ENCODE measurements around the gene LOXL1. TPM values are rescaled to one million over a fixed set of nuclear protein-coding genes. Genes with fewer than 3 reads are reported as not detected.
A peak's percentile ranks its signal among the peaks of the same experiment; 100 is the strongest.

LOXL1 gene
- total and polyA plus RNA-seq, 2 of the 13 experiments (the other 11 are each of a cell fraction or from before 2014, with no cell fraction given) = 0.51 to 1.3 TPM

DNA sequence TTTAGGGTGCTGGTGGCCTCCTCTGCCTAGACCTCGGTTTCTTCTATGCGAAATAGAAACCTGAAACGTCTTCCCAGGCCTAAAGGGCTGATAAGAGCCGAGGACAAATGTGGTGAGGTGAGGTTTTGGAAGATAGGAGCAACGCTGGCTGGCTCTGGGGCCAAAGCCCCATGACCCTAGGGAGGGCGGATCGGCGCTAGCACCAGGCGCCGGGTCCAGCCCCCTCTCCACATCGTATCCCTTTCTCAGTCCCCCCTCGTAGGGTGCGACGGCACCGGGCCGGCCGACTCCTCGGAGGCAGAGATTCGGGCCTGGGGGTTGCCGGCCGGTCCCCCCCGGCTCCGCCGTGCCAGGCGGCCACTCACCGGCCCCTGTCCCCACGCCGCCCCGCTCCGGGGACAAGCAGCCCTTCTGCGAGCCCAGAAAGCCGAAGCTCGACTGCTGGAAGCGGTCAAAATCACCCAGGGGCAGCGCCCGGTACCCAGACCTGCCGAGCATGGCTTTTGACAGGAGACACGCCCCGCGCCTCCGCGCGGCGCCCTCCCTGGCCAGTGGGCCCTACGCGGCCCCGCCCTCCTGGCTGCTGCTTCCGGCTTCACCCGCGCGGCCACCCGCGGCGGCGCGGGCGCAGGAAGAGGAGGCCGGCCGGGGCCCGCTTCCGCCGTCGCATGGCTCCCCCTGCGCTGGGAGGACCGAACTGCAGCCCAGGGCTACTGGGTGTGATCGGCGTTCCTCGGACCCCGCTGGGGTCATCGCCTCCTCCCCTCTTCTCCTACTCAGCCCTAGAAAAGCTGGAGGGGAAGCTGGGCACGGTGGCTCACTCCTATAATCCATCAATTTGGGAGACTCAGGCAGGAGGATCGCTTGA is 65.7 kb downstream of the LOXL1 start, which contains the start of gene STOML1:
TSS of gene STOML1 (minus strand) at position 570 of the 868 bp plus-strand sequence. CDS start at position 498, 72 bp downstream.
- FAIRE-seq (peak; percentile 26), ATAC-seq (peak; percentile 86), DNase-seq (ENCODE audit: low spot score) (peak; percentile 82)
- Histone ChIP-seq H3K9me3 (ENCODE audit: low read length) (no peaks in the 10 kb centered on the region), H3K36me3 (replicated peaks in 1 of 2; ENCODE audit: control insufficient read depth in 1 of 2, insufficient read depth in 2 of 2, low read length in 2 of 2) (no peaks in the 10 kb centered on the region; a peak in 1 of 5 replicates), H2AFZ (ENCODE audit: low read length) (peak within 1 kb of the TSS; percentile 88), H3K9ac (ENCODE audit: insufficient read depth, low read depth, low read length) (peak within 1 kb of the TSS; percentile 64), H3K27me3 (ENCODE audit: control insufficient read depth in 1 of 2, insufficient read depth in 2 of 2, low read length in 2 of 2) (no peaks in the 10 kb centered on the region; a peak in 1 of 5 replicates), H3K79me2 (ENCODE audit: insufficient read depth, low read length) (peaks cover 12% of the 10 kb centered on the region), H3K4me1 (ENCODE audit: insufficient read depth, low read length) (peaks cover 45% of the 10 kb centered on the region), H3K4me2 (ENCODE audit: low read depth, low read length) (peak within 1 kb of the TSS; percentile 90), H3K27ac (ENCODE audit: extremely low read length, insufficient read depth, low read length) (no peak within 1 kb of the TSS), H4K20me1 (ENCODE audit: insufficient read depth, low read length) (no peaks in the 10 kb centered on the region), H3K4me3 (replicated peaks in 1 of 3; ENCODE audit: insufficient read depth in 1 of 3, low read depth in 2 of 3, low read length in 3 of 3) (peak within 1 kb of the TSS; percentile 72 to 91 (median 88))
- POLR2A ChIA-PET = interaction anchor here (1.0 kb wide), 1 partner anchor 45 kb away, joined by 3 read pairs; no protein-coding TSS in a partner anchor
- WGBS (ENCODE audit: low lambda C conversion rate) = 3% methylated on average over 14 of the region's 72 CpGs
- in situ Hi-C loops (cut with HindIII; ENCODE audit: extremely low pct_ligation_motif_present, low pct_unique_long_range_greater_than_20kb) (no loop called here), intact Hi-C loops (cut with micrococcal nuclease; ENCODE audit: unreplicated experiment) (no loop called here)
- CTCF ChIA-PET (ENCODE audit: low intra/inter-chr PET ratio, low total read pairs) = no interaction called here
- BruUV-seq (replicated peaks) = no TSS peak
- TF ChIP-seq, protein P1, sequence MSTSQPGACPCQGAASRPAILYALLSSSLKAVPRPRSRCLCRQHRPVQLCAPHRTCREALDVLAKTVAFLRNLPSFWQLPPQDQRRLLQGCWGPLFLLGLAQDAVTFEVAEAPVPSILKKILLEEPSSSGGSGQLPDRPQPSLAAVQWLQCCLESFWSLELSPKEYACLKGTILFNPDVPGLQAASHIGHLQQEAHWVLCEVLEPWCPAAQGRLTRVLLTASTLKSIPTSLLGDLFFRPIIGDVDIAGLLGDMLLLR (CRISPR knock-in tag; IDR thresholded peaks at IDR 0.05) = peak; percentile 62; the same call in 1 of the 2 replicates
- TF ChIP-seq ZNF709 (CRISPR knock-in tag; IDR thresholded peaks at IDR 0.05) = no peak
- TF ChIP-seq, protein P2, sequence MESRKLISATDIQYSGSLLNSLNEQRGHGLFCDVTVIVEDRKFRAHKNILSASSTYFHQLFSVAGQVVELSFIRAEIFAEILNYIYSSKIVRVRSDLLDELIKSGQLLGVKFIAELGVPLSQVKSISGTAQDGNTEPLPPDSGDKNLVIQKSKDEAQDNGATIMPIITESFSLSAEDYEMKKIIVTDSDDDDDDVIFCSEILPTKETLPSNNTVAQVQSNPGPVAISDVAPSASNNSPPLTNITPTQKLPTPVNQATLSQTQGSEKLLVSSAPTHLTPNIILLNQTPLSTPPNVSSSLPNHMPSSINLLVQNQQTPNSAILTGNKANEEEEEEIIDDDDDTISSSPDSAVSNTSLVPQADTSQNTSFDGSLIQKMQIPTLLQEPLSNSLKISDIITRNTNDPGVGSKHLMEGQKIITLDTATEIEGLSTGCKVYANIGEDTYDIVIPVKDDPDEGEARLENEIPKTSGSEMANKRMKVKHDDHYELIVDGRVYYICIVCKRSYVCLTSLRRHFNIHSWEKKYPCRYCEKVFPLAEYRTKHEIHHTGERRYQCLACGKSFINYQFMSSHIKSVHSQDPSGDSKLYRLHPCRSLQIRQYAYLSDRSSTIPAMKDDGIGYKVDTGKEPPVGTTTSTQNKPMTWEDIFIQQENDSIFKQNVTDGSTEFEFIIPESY (CRISPR knock-in tag; IDR thresholded peaks at IDR 0.05) = no peak
- TF ChIP-seq FOSL2 (CRISPR knock-in tag; IDR thresholded peaks at IDR 0.05) = peak; percentile 18; the same call in 1 of the 2 replicates
- no peak for TF ChIP-seq ZNF44 (CRISPR knock-in tag; IDR thresholded peaks at IDR 0.05)
- TF ChIP-seq KLF12 (CRISPR knock-in tag; IDR thresholded peaks at IDR 0.05; ENCODE audit: borderline replicate concordance) = peak; percentile 88; the same call in 1 of the 2 replicates
- TF ChIP-seq NBN (conservative IDR thresholded peaks at IDR 0.05) = no peak
- TF ChIP-seq KDM3A (CRISPR knock-in tag; IDR thresholded peaks at IDR 0.05; ENCODE audit: low read depth) = peak; percentile 77
- TF ChIP-seq, protein P3, sequence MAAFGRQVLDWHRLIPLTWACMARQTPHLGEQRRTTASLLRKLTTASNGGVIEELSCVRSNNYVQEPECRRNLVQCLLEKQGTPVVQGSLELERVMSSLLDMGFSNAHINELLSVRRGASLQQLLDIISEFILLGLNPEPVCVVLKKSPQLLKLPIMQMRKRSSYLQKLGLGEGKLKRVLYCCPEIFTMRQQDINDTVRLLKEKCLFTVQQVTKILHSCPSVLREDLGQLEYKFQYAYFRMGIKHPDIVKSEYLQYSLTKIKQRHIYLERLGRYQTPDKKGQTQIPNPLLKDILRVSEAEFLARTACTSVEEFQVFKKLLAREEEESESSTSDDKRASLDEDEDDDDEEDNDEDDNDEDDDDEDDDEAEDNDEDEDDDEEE (CRISPR knock-in tag; IDR thresholded peaks at IDR 0.05) = peak; percentile 73; the same call in 1 of the 2 replicates
- no peak for TF ChIP-seq ZNF235 (CRISPR knock-in tag; IDR thresholded peaks at IDR 0.05; ENCODE audit: borderline replicate concordance)
- no peak for TF ChIP-seq ZFAT (CRISPR knock-in tag; conservative IDR thresholded peaks at IDR 0.05)
- TF ChIP-seq SP1 (IDR thresholded peaks at IDR 0.05) = no peak
- peak; percentile 59; the same call in 1 of the 2 replicates for TF ChIP-seq SP1 (CRISPR knock-in tag; IDR thresholded peaks at IDR 0.05)
- TF ChIP-seq ZNF577 (CRISPR knock-in tag; IDR thresholded peaks at IDR 0.05; ENCODE audit: borderline replicate concordance, low read depth) = no peak
- no peak for TF ChIP-seq ZNF678 (CRISPR knock-in tag; IDR thresholded peaks at IDR 0.05)
- no peak; a peak in 1 of 4 replicates for TF ChIP-seq EP300 (IDR thresholded peaks at IDR 0.05; ENCODE audit: low read depth in 2 of 2, low read length in 2 of 2)
- TF ChIP-seq EP300 (CRISPR knock-in tag; IDR thresholded peaks at IDR 0.05; ENCODE audit: borderline replicate concordance) = no peak
- peak; percentile 84 for TF ChIP-seq SP4 (CRISPR knock-in tag; IDR thresholded peaks at IDR 0.05)
- TF ChIP-seq, protein P4, sequence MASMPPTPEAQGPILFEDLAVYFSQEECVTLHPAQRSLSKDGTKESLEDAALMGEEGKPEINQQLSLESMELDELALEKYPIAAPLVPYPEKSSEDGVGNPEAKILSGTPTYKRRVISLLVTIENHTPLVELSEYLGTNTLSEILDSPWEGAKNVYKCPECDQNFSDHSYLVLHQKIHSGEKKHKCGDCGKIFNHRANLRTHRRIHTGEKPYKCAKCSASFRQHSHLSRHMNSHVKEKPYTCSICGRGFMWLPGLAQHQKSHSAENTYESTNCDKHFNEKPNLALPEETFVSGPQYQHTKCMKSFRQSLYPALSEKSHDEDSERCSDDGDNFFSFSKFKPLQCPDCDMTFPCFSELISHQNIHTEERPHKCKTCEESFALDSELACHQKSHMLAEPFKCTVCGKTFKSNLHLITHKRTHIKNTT (CRISPR knock-in tag; IDR thresholded peaks at IDR 0.05) = no peak
- peak; percentile 58; the same call in 1 of the 2 replicates for TF ChIP-seq ZNF768 (CRISPR knock-in tag; IDR thresholded peaks at IDR 0.05)
- TF ChIP-seq ZBTB1 (CRISPR knock-in tag; IDR thresholded peaks at IDR 0.05; ENCODE audit: borderline replicate concordance) = no peak
